GM23338 (cell line): ENCODE measurements around the gene SLC6A13.

Source experiments
- CREB1 ChIP-seq: fragments of 250-450 bp; sonication (Bioruptor Pico); IDR thresholded peaks from 2 replicates; pipeline ENCODE4 v1.5.0; 2020; ENCODE audit warnings: low read depth, mild to moderate bottlenecking, moderate library complexity
- CTCF ChIP-seq, 2 experiments: fragments of 200-600 bp in 1 of 2; sonication (generic) in 1 of 2; conservative IDR thresholded peaks; 2 replicates each; pipeline versions ENCODE4 v1.5.1 to v1.6.1; 2016 to 2017; ENCODE audit warnings: antibody characterized with exemption in 2 of 2, low read depth in 2 of 2, mild to moderate bottlenecking in 2 of 2, moderate library complexity in 1 of 2
- EZH2 ChIP-seq: fragments of 200-600 bp; sonication (generic); IDR thresholded peaks from one replicate; pipeline ENCODE4 v1.8.0; 2017; ENCODE audit warnings: antibody characterized with exemption, mild to moderate bottlenecking, low read depth; ENCODE audit not compliant: unreplicated experiment
- EZH2phosphoT487 ChIP-seq: fragments of 200-600 bp; sonication (generic); IDR thresholded peaks from one replicate; pipeline ENCODE4 v1.8.1; 2018; ENCODE audit warnings: antibody characterized with exemption; ENCODE audit not compliant: unreplicated experiment
- JUNB ChIP-seq: IDR thresholded peaks from one replicate; pipeline ENCODE4 v1.6.1; 2016; ENCODE audit warnings: antibody characterized with exemption; ENCODE audit not compliant: unreplicated experiment
- POLR2AphosphoS5 ChIP-seq: IDR thresholded peaks from 2 replicates; pipeline ENCODE4 v1.6.1; 2016; ENCODE audit warnings: antibody characterized with exemption, low read depth
- REST ChIP-seq: IDR thresholded peaks from one replicate; pipeline ENCODE4 v1.6.1; 2018; ENCODE audit warnings: antibody characterized with exemption; ENCODE audit not compliant: unreplicated experiment

- TF ChIP-seq CTCF (conservative IDR thresholded peaks at IDR 0.05; ENCODE audit: low read depth in 2 of 2) = no peak
- no peak for TF ChIP-seq EZH2
- TF ChIP-seq POLR2AphosphoS5 = no peak
- TF ChIP-seq CREB1 (CRISPR knock-in tag) = no peak
- TF ChIP-seq JUNB = no peak
- TF ChIP-seq REST = no peak
- TF ChIP-seq EZH2phosphoT487 = no peak
These were observed 24.1 kb upstream of the SLC6A13 start for GRCh38 chr12:286531-287300.
